Measurements from ENCODE around the gene TES.

Gene TES

GRCh38 chr7:116215551-116215950 is 5.2 kb downstream of the TES start:
- Histone ChIP-seq H2AFZ (ENCODE audit: low read length) (no peak overlapping the region), H2BK15ac (ENCODE audit: low read length) (no peak overlapping the region), H2BK5ac (ENCODE audit: low read length) (no peak overlapping the region), H2BK12ac (ENCODE audit: low read length) (no peak overlapping the region), H3K4me2 (ENCODE audit: insufficient read depth, low read length, poor library complexity, severe bottlenecking) (no peak overlapping the region), H3K14ac (ENCODE audit: low read length) (no peak overlapping the region), H3K4me1 (ENCODE audit: control insufficient read depth in 2 of 2, insufficient read depth in 1 of 2, low read depth in 1 of 2, low read length in 2 of 2) (peaks cover 0 to 3% of the 10 kb centered on the region in 2 donors), H3K9me3 (replicated peaks in 1 of 2; ENCODE audit: control insufficient read depth in 2 of 2, insufficient read depth in 1 of 2, low read depth in 1 of 2, low read length in 2 of 2) (no peaks in the 10 kb centered on the region), H3K27me3 (ENCODE audit: control insufficient read depth in 3 of 3, insufficient read depth in 3 of 3, low read depth in 1 of 3, low read length in 3 of 3) (peaks cover 0 to 14% (median 0%) of the 10 kb centered on the region in 3 experiments), H3K4me3 (ENCODE audit: low read length in 2 of 2) (no peak overlapping the region), H3K36me3 (replicated peaks in 1 of 2; ENCODE audit: control insufficient read depth in 2 of 2, insufficient read depth in 2 of 2, low read length in 2 of 2) (no peaks in the 10 kb centered on the region), H3K23ac (ENCODE audit: low read depth, low read length, poor library complexity) (no peak overlapping the region), H2BK120ac (ENCODE audit: low read depth, low read length) (no peak overlapping the region), H3K27ac (replicated peaks; ENCODE audit: low read length) (no peak overlapping the region), H4K8ac (ENCODE audit: low read depth, low read length) (no peak overlapping the region), H4K91ac (ENCODE audit: low read depth, low read length, poor library complexity) (no peak overlapping the region), H3K79me1 (ENCODE audit: low read depth, low read length) (no peaks in the 10 kb centered on the region), H2AK5ac (ENCODE audit: low read depth, low read length) (no peak overlapping the region), H3K4ac (ENCODE audit: low read length) (no peak overlapping the region), H3K9ac (ENCODE audit: low read depth, low read length, poor library complexity) (no peak overlapping the region), H3K18ac (ENCODE audit: low read length) (no peak overlapping the region)
- no CpG with 5 or more reads among the region's 2 CpGs for WGBS, 2 donors (ENCODE audit: extremely low coverage in 2 of 2, insufficient read length in 2 of 2, insufficient replicate concordance in 1 of 2)
- no peak for DNase-seq (ENCODE audit: low spot score)

GRCh38 chr7:116216956-116217571 is 6.7 kb downstream of the TES start:
- peaks cover 0 to 3% of the 10 kb centered on the region in 2 donors for H3K4me1 ChIP-seq (ENCODE audit: control insufficient read depth in 2 of 2, insufficient read depth in 1 of 2, low read depth in 1 of 2, low read length in 2 of 2)
- H3K18ac ChIP-seq (ENCODE audit: low read length), result no peak overlapping the region
- H3K4me3 ChIP-seq (ENCODE audit: low read length in 2 of 2), result no peak overlapping the region
- WGBS, 2 donors (ENCODE audit: extremely low coverage in 2 of 2, insufficient read length in 2 of 2, insufficient replicate concordance in 1 of 2), result no CpG with 5 or more reads among the region's 3 CpGs
- no peaks in the 10 kb centered on the region for H3K36me3 ChIP-seq (replicated peaks in 1 of 2; ENCODE audit: control insufficient read depth in 2 of 2, insufficient read depth in 2 of 2, low read length in 2 of 2)
- no peak overlapping the region for H2AK5ac ChIP-seq (ENCODE audit: low read depth, low read length)
- no peak for DNase-seq (ENCODE audit: low spot score)
- no peak overlapping the region for H3K14ac ChIP-seq (ENCODE audit: low read length)
- no peak overlapping the region for H3K23ac ChIP-seq (ENCODE audit: low read depth, low read length, poor library complexity)
- H4K8ac ChIP-seq (ENCODE audit: low read depth, low read length), result no peak overlapping the region
- no peak overlapping the region for H2BK15ac ChIP-seq (ENCODE audit: low read length)
- no peak overlapping the region for H2BK120ac ChIP-seq (ENCODE audit: low read depth, low read length)
- peaks cover 0 to 4% (median 0%) of the 10 kb centered on the region in 3 experiments for H3K27me3 ChIP-seq (ENCODE audit: control insufficient read depth in 3 of 3, insufficient read depth in 3 of 3, low read depth in 1 of 3, low read length in 3 of 3)
- H3K9me3 ChIP-seq (replicated peaks in 1 of 2; ENCODE audit: control insufficient read depth in 2 of 2, insufficient read depth in 1 of 2, low read depth in 1 of 2, low read length in 2 of 2), result no peaks in the 10 kb centered on the region
- no peak overlapping the region for H3K4me2 ChIP-seq (ENCODE audit: insufficient read depth, low read length, poor library complexity, severe bottlenecking)
- H2BK12ac ChIP-seq (ENCODE audit: low read length), result no peak overlapping the region
- no peak overlapping the region for H3K4ac ChIP-seq (ENCODE audit: low read length)
- no peak overlapping the region for H2AFZ ChIP-seq (ENCODE audit: low read length)
- no peak overlapping the region for H2BK5ac ChIP-seq (ENCODE audit: low read length)
- no peak overlapping the region for H3K9ac ChIP-seq (ENCODE audit: low read depth, low read length, poor library complexity)
- no peaks in the 10 kb centered on the region for H3K79me1 ChIP-seq (ENCODE audit: low read depth, low read length)
- no peak overlapping the region for H4K91ac ChIP-seq (ENCODE audit: low read depth, low read length, poor library complexity)
- H3K27ac ChIP-seq (replicated peaks; ENCODE audit: low read length), result no peak overlapping the region

GRCh38 chr7:116218051-116218645 is 7.8 kb downstream of the TES start:
- Histone ChIP-seq H3K79me1 (ENCODE audit: low read depth, low read length) (no peaks in the 10 kb centered on the region), H3K4me3 (ENCODE audit: low read length in 2 of 2) (no peak overlapping the region), H2BK5ac (ENCODE audit: low read length) (no peak overlapping the region), H3K9me3 (replicated peaks in 1 of 2; ENCODE audit: control insufficient read depth in 2 of 2, insufficient read depth in 1 of 2, low read depth in 1 of 2, low read length in 2 of 2) (no peaks in the 10 kb centered on the region), H3K4me2 (ENCODE audit: insufficient read depth, low read length, poor library complexity, severe bottlenecking) (no peak overlapping the region), H3K9ac (ENCODE audit: low read depth, low read length, poor library complexity) (no peak overlapping the region), H3K27me3 (ENCODE audit: control insufficient read depth in 3 of 3, insufficient read depth in 3 of 3, low read depth in 1 of 3, low read length in 3 of 3) (peaks cover 0 to 2% (median 0%) of the 10 kb centered on the region in 3 experiments), H2BK15ac (ENCODE audit: low read length) (no peak overlapping the region), H3K18ac (ENCODE audit: low read length) (no peak overlapping the region), H3K23ac (ENCODE audit: low read depth, low read length, poor library complexity) (no peak overlapping the region), H2AK5ac (ENCODE audit: low read depth, low read length) (no peak overlapping the region), H3K4me1 (ENCODE audit: control insufficient read depth in 2 of 2, insufficient read depth in 1 of 2, low read depth in 1 of 2, low read length in 2 of 2) (no peaks in the 10 kb centered on the region), H4K91ac (ENCODE audit: low read depth, low read length, poor library complexity) (no peak overlapping the region), H2BK120ac (ENCODE audit: low read depth, low read length) (no peak overlapping the region), H2AFZ (ENCODE audit: low read length) (no peak overlapping the region), H2BK12ac (ENCODE audit: low read length) (no peak overlapping the region), H3K14ac (ENCODE audit: low read length) (no peak overlapping the region), H3K36me3 (replicated peaks in 1 of 2; ENCODE audit: control insufficient read depth in 2 of 2, insufficient read depth in 2 of 2, low read length in 2 of 2) (no peaks in the 10 kb centered on the region), H4K8ac (ENCODE audit: low read depth, low read length) (no peak overlapping the region), H3K27ac (replicated peaks; ENCODE audit: low read length) (no peak overlapping the region), H3K4ac (ENCODE audit: low read length) (no peak overlapping the region)
- no peak for DNase-seq (ENCODE audit: low spot score)
- WGBS, 2 donors (ENCODE audit: extremely low coverage in 2 of 2, insufficient read length in 2 of 2, insufficient replicate concordance in 1 of 2), result no CpG with 5 or more reads among the region's 4 CpGs

- no peak overlapping the region for H3K14ac ChIP-seq (ENCODE audit: low read length)
- no peak overlapping the region for H2BK5ac ChIP-seq (ENCODE audit: low read length)
- H3K27me3 ChIP-seq (ENCODE audit: control insufficient read depth in 3 of 3, insufficient read depth in 3 of 3, low read depth in 1 of 3, low read length in 3 of 3), result peaks cover 0 to 2% (median 0%) of the 10 kb centered on the region in 3 experiments
- no peak overlapping the region for H3K4me3 ChIP-seq (ENCODE audit: low read length in 2 of 2)
- no peak overlapping the region for H4K8ac ChIP-seq (ENCODE audit: low read depth, low read length)
- no peak overlapping the region for H3K18ac ChIP-seq (ENCODE audit: low read length)
- no peak overlapping the region for H2AFZ ChIP-seq (ENCODE audit: low read length)
- no peaks in the 10 kb centered on the region for H3K9me3 ChIP-seq (replicated peaks in 1 of 2; ENCODE audit: control insufficient read depth in 2 of 2, insufficient read depth in 1 of 2, low read depth in 1 of 2, low read length in 2 of 2)
- no peak overlapping the region for H3K23ac ChIP-seq (ENCODE audit: low read depth, low read length, poor library complexity)
- no peak overlapping the region for H2AK5ac ChIP-seq (ENCODE audit: low read depth, low read length)
- WGBS, 2 donors (ENCODE audit: extremely low coverage in 2 of 2, insufficient read length in 2 of 2, insufficient replicate concordance in 1 of 2), result no CpG with 5 or more reads among the region's 1 CpG
- no peak overlapping the region for H3K9ac ChIP-seq (ENCODE audit: low read depth, low read length, poor library complexity)
- H2BK12ac ChIP-seq (ENCODE audit: low read length), result no peak overlapping the region
- no peak overlapping the region for H3K4me2 ChIP-seq (ENCODE audit: insufficient read depth, low read length, poor library complexity, severe bottlenecking)
- no peak overlapping the region for H3K4ac ChIP-seq (ENCODE audit: low read length)
- H3K27ac ChIP-seq (replicated peaks; ENCODE audit: low read length), result no peak overlapping the region
- H4K91ac ChIP-seq (ENCODE audit: low read depth, low read length, poor library complexity), result no peak overlapping the region
- no peaks in the 10 kb centered on the region for H3K79me1 ChIP-seq (ENCODE audit: low read depth, low read length)
- no peak for DNase-seq (ENCODE audit: low spot score)
- no peak overlapping the region for H2BK15ac ChIP-seq (ENCODE audit: low read length)
- no peak overlapping the region for H2BK120ac ChIP-seq (ENCODE audit: low read depth, low read length)
- H3K4me1 ChIP-seq (ENCODE audit: control insufficient read depth in 2 of 2, insufficient read depth in 1 of 2, low read depth in 1 of 2, low read length in 2 of 2), result no peaks in the 10 kb centered on the region
- no peaks in the 10 kb centered on the region for H3K36me3 ChIP-seq (replicated peaks in 1 of 2; ENCODE audit: control insufficient read depth in 2 of 2, insufficient read depth in 2 of 2, low read length in 2 of 2)
These were observed 8.4 kb downstream of the TES start for GRCh38 chr7:116218747-116219146.

All from neuronal stem cell (in vitro differentiated cells).